Fibroblast of peridontal ligament (primary cell): ENCODE measurements around the gene ITPKB.

Experiments used
- DNase-seq: peaks from one replicate; pipeline ENCODE4 v3.0.0-alpha.2; 2010; ENCODE audit errors: extremely low read depth

ITPKB gene

DNA sequence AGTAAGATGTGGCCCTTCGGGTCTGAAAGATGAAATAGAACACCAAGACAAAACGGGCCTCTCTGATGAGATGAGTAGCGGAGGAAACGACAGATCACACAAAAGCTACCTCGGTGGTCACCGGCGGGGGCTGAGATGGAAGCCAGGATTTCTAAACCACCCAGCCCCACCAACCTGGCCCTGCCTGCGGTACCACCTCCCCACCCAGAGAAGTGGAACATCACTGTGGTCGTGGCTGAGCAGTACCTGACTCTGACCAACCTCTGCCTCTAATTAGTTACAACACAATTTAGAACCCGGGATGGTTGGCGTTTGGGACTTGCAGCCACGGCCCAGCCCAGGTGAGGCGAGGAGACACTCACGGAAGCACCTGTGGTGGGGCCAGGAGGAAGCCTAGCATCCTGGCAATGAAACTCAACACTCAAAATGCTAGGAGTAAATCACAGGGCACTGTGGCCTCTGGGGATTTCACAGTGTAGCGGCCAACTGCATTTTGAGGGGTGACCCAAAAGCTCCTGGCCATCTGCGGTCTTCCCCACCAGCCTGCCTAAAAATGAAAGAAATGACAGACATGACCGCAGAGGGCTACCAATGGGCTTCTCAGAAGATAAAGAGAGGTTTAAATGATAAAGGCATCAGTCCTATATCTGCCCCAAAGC is 73.4 kb downstream of the ITPKB start:
- no peak for DNase-seq

DNA sequence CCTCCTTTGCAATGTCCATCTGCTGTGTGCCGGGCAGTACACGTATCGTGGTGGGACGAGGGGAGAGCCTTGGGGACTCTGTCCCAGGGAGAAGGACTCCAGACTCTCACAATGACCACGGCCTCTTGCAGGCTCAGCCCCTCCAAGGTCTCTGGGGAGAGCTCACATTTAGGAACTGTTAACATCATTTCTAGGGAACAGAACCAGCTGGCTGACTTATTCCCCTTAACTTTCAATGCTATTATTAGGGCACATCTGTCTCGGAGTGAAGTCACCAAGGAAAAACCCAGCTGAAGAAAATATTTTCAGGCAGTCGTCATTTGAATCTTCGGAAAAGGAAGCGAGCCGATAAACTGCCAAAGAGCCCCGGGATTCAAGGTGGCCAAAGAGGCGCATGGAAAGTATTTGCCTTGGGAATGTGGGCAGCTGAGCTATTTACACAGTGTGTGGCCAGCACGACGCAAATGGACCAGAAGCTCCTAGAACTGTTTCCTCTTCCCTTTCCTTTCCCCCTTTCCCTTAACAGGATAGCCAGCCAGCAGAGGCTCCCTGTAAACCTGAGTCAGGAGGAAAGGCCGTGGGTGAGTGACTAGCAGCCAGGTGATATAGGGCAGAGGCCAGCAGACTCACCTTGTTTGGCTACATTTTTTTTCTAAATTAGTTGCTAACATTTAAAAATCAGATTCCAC is 74.5 kb downstream of the ITPKB start:
- peak; percentile 80 for DNase-seq

DNA sequence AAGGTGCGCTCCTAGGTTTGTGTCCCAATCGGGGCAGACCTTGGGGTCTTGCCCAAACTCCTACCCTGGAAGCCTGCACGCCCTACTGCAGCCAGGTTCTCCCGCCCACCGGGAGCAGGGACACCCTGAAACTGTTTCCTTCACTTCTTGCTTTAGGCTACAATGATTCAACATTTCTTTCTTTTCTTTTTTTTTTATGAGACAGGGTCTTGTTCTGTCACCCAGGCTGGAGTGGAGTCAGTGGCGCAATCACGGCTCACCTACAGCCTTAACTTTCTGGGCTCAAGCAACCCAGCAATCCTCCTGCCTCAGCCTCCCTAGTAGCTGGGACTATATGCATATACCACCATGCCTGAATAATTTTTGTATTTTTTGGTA is 75.8 kb downstream of the ITPKB start:
- no peak for DNase-seq

DNA sequence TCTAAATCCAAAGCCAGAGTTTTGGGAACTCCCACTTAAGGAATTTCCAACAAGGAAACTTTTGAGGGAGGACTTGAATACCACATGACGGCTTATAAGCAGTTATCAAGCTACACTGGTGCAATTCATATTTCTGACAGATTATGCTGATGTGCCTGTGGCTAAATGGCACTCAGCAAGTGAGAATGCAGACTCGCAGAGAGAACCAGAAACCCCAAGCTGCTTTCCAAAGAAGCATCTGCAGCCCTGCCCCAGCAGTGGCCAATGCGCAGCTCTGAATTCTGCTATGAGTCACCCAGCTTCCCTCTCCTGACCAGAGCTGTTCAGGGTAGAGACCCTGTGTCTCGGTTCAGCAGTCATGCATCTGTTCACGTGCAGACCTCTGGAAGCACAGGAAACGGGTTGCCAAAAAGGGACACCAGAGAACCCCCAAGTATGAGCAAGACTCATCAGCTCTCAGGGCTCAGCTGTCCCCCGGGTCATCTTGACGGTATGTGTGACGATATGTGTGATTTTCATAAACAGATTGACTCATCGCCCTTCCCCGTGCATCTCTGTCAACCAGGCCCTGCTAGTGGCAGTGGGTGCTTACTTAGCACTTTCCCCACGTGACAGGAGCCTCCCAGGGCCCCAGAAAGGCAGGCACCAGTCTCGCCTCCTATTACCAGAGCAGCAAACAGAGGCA is 76.3 kb downstream of the ITPKB start:
- DNase-seq: peak; percentile 96

DNA sequence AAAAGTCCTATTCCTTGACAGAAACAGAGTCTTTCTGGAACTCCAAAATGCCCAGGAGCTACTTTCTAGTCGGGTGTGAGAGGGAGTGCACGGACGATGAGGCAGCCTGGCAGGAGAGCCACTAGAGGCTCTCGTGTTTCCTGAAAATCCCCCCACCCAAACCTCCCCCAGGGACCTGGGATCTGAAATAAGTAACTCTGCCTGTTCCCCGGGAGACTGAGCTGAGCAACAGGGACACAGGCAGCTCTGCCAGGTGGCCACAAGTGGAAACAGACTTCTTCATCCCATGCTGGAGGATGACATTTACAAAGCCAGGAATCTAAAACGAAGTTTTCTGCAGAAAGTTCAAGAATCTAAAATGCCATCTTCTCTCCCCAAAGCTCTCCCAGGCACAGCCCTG is 77.1 kb downstream of the ITPKB start:
- DNase-seq: peak; percentile 43

DNA sequence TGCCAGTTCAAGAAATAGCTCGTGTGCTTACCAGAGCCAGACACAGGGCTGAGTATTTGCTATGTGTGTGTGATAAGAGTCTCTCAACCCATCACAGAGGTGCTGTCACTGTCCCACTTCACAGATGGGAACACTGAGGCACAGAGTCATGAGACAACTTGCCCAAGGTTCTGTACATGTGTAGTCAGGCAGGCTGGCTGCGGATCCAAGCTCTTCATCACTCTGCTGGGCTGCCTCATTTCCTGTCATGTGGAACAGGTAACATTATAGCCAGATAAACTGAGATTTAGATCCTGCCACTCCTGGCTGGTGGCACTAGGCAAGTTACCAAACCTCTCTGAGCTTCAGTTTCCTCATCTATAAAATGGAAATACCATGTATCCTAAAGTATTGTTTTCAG is 77.8 kb downstream of the ITPKB start:
- no peak for DNase-seq

DNA sequence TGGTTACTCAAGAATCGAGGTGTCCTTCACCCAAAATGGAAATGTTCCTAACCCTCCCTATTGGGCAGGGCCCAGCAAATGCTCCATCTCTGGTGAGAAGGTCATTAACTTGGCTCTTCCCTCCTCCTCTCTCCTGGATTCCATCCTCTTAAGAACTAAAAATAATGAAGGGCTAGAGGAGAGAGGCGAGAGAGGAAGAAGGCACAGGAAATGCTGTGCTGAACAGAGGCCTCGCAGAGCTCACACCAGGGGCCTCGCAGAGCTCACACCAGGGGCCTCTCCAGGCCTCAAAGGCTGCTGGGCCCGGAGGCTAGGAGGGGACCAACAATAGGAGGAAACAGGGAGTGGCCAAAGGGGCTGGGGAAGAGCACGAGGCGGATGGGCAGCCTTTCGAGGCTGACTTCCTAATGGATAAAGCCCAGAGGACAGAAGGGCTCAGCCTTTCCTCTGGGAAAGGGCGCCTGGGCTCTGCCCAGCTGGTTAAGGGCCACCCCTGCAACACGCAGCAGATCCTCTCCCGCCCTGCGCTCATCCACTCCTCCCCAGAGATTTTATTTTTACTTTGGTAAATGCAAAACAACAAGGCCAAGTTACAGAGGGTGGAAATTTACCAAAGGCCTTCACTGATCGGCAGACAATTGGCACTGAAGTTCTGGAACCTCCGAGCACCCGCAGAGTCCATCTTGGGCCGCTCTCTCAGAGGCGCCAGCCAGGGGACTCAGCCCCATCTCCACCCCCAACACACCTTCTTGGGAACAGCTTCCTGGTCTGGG is 78.5 kb downstream of the ITPKB start:
- DNase-seq: no peak

DNA sequence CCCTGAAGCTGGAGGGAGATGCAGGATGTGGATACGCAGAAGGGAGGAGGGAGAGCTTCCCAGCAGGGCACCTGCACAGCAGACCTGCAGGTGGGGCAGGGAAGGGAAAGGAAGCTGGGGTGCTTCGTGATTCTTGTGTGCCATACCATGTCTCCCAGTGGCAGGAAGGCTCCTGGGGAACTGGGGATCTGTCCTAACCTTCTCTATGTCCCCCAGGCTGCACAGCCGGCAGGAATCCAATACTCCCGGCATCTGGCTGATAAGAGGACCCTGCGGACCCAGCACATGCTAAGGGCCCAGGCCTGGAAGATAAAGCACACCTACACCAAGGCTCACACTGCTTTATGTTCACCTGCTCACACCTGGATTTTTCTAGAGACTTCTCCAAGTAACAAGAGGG is 79.4 kb downstream of the ITPKB start:
- no peak for DNase-seq

DNA sequence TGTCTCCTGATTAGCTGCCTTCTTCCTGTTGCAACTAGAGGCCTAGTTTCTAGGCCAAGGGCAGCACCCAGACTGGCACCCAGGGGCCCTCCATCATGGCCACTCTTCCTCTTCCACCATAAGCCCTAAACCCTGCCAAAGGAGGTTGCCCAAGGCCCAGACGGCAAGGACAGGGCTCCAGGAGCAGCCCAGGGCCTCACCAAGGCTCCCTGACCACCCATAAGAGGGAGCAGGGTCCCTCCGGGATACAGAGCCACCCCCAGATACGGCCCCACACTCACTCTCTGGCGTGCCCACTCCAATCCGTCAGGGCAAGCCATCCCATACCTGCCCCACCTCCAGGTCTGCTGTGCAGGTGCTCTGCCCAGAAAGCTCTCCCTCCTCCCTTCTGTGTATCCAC is 79.9 kb downstream of the ITPKB start:
- no peak for DNase-seq

DNA sequence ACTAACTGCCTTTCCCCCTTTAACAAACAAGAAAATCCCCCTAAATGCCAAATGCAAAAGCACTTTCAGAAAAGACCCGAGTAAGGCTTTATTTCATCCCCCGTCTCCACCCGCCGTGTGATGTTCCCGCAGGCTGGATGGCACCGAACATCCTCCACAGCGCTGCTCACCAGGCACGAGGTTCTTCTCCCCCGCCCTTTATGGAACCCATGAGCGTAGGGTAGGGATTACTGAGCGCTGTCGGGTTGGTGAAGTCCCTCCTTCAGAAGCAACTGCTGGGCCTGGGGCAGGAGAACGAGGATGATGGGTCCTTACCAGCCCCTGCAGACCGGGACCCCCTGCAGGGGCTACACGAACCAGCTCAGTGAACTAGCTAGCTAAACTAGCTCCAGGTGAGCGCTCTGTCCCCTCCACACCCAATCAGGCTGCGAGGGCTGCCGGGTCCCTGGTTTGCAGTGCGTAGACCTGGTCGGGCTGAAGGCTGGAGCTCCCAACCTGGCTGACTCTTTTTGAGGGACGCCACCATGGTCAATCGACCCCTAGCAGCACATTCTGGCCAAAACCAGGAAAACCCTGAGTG is 80.4 kb downstream of the ITPKB start:
- DNase-seq: no peak

DNA sequence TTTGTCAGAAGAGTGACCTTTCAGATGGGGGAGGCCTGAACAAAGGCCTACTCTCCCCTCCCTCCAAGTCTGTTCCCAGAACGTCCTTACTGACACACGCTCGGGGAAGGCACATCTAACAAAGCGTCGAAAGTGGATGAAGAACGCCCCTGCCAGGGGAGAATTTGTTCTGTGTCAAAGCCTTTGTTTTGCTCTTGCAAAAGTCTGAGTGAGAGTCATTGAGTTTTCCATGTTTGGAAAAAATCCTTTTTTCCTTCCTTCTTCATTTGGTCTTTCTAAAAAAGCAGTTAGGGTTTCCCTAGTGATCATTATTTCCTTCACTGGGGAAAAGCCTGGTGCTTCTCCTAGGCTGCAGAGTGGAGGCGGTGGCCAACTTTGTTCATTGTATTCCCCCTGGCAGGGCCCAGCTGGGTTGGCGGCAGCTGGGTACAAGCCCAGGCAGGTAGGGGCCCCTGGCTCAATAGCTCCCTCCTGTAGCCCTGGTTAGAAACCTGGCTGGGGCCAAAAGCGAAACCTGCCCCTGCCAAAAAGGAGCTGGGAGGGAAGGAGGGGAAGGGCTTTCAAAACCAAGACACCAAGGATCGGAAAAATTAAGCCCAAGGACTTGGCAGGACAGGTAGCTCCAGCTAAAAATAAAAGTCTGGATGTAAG is 81.1 kb downstream of the ITPKB start:
- DNase-seq: no peak

DNA sequence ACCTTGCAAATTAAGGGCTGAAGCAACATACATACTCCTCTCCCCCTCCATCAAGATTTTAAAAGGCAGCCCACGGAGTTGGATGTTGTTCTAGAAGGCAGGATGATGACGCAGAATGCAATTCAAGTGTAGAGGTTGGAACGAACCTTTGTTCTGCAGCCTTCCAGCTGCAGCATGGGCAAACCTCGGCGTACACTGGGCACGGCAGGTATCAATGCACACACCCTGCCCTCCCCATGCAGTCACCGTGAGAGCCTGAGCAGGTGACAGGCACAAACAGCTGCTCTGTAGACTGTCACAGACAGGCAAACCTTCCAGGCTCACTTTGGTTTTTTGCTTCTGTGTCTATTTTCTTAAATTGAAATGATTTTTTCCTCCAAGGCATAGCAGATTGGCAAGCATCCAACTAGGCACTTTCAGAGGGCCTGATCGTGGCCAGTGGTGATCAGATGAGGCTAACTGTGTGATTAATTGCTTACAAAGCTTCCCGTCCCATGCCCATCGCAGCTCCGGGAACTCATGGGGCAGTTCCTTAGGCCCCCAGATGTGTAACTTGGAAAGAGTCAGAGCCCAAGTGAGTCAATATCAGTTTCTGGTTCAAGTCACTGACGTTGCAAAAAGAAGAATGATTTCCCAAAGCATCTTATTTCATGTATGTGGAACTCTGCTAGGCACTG is 82.3 kb downstream of the ITPKB start:
- peak; percentile 98 for DNase-seq

DNA sequence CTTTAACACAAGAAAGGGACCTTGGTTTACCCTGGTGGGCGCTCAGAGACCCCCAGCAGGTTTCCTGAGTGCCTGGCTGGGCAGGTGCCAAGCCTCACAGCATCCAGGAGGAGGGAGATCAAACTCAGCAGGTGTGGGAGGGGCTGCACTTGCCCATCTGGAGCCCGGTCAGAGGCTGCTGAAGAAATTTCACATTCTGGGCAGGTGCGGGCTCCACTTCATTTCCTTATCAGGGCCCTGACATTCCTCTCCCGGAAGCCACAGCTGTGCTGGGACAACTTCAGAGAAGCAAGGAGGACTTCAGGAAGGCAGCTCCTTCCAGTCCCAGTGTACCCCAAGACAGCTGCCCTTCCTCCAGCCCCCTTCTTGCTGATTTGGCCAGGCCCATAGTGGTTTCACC is 82.9 kb downstream of the ITPKB start:
- DNase-seq: no peak

DNA sequence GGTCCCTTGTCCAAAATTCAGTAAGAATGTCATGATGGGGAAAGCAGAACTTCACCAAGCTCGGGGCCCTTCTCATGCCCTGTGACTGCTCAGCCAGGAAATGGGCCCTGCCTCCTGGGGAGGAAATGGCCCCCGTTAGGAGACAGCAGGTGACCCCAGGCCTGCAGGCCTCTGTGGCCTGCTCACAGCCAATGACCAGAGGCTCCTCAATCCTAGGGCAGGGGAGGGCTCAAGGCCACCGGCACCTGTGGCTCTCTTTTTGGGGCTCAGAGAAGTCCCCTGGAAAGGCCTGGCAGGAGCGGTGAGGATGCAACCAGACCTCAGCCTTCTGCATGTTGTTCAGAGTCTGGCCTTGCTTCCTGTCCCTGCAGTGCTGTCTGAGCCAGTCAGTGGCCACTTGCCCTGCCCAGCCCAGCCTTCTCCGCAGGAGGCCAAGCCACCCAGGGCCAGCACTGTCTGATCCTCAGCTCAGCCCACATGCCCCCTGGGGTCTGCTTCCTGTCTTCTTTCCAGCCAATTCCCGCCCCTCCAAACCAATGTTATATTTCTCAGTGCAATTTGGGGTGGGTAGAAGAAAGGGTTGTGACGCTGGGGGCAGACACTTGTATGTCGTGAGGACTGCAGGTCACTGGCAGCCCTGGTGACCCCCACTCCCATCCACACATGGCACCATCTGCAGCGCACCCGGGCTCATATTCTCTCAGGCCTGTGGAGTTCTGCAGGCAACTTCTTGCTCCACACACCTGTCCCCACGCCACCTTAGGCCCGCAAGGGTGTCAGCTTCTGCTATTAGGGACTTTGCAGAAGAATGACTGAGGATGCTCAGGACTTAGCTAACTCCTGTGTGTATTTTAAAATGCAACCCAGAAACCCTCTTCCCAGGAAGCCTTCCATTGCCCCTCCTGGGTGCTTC is 83.6 kb downstream of the ITPKB start:
- no peak for DNase-seq

DNA sequence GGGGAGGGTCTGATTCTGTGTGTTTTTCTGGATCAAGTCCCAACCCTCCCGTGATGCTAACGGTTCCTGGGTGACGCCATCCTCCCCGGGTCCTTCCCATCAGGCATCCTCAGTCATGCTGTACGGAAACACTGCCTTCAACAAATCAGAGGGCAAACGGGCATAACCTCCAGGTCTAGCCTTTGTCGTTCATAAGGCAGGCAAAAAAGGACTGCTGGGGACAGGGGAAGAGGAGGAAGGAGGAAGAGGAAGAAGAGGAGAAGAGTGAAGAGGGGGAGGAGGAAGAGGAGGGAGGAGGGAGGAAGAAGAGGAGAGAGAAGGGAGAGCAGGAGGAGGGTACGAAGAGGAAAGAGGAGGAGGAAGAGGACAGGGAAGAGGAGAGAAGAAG is 84.4 kb downstream of the ITPKB start:
- no peak for DNase-seq

DNA sequence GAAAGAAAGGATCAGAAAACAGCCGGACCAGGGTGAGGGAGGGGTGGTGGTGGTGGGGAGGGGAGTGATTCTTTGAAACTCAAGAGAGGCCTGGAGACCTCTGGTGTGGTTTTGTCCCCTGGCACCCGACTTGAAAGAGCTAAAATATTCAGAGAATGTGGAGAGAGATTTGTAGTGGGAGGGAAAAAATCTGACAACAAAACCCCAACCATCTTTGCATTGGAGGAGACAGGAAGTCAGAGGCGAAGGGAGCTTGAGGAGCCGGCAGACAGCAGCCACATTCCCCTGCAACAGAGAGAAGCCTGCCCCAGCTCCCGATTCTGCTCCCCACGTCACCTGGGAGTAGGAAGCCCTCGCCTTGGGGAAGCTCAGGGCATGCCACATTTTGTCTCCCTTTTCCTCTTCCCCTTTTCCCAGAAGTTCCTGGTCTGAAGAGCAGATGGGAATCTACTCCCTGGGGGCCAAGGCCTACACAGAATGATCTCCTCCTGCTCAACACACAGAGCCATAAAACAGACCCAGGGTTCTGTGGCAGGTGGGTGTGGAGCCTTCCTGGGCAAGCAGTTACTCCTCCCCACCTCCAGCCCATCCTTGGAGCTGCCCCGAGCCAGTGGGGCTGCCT is 84.9 kb downstream of the ITPKB start:
- DNase-seq: peak; percentile 67

DNA sequence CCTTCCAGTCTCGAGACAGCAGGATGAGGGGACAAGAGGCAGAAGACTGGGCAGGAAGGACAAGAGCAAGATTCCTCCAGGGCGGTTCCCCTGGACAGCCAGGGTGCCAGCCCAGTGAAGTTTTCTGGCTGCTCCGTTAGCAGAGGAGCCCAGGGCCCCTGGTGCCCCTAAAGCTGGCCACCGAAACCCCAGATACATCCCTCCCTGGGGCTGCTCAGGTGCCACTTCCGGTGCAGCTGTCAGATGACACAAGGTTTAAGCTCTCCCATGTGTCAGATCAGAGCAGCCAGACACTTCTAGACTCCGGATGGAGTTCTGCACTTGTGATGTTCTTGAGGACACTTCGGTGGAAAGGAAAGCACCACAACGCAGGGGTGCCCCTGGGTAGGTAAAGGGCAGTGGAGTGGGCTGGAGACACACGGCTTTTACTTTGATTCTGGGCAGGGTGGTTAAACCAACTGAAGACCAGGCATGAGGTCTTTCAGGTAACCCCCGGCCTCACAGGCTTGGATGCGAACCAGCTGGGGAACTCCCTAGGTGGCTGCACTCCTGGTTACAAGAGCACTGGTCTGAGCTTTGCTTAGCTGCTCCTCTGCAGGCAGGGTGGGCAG is 85.7 kb downstream of the ITPKB start:
- DNase-seq: no peak

DNA sequence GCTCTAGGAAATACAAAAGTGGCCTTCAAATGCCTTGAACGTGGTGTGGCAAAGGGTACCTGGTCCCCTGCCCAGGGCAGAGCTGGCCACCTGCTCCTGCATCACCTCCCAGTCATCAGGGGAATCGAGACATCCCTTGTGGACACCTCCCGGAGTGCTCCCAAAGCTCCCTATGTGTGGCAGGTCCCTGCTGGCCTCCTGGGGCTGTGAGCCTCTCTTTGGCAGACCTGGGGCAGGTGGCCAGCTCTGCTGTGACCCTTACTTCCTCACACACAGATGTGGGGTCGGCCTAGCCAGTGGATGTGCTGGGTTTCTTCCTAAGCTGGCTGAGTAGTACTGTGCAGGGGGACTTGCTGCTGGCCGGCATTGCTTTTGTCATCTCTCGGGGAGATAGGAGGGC is 86.5 kb downstream of the ITPKB start:
- no peak for DNase-seq

DNA sequence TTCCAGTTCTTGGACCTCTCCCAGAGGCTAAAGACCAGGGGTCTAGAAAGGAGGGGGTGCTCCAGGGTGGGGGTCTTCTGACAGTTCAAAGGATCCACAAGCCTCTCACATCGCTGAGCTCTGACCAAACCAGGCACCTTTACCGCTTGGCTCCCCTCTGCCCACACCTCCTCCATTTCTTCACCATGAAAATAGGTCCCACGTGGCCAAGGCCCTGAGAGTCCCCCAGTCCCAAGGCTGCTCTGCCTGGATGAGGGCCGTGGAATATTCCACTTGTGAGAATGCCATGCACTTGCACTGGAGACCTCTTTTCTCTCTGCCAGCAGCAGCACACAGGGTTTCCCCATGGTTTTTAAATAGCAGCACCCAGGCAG is 87.4 kb downstream of the ITPKB start:
- DNase-seq: no peak
